OCI-LY3 (cell line): ENCODE data around the gene SELENOH.

ENCODE experiments used
- H2AFZ ChIP-seq: fragments of 200-600, 300-600 bp; shearing (Covaris generic); 2 replicates; pipeline ENCODE4 v1.6.0; 2014; ENCODE audit warnings: antibody characterized with exemption, low read depth, low read length
- H3K27ac ChIP-seq: fragments of 200-600, 300-600 bp; sonication (generic); 2 replicates; pipeline ENCODE4 v1.5.1; 2014; ENCODE audit warnings: mild to moderate bottlenecking, low read length, moderate library complexity, mixed read lengths
- H3K27me3 ChIP-seq: fragments of 200-600, 300-600 bp; sonication (generic); 2 replicates; pipeline ENCODE4 v1.6.1; 2014; ENCODE audit warnings: low read depth, low read length, mixed read lengths
- H3K36me3 ChIP-seq: fragments of 200-600, 300-600 bp; sonication (generic); replicated peaks from 2 replicates; pipeline ENCODE3; 2014; ENCODE audit warnings: low read depth, low read length, mixed read lengths
- H3K4me1 ChIP-seq: fragments of 300-600, 200-600 bp; sonication (generic); 2 replicates; pipeline ENCODE4 v1.6.1; 2014; ENCODE audit warnings: low read length, mixed read lengths
- H3K4me2 ChIP-seq: fragments of 200-600, 300-600 bp; sonication (generic); 2 replicates; pipeline ENCODE4 v1.6.1; 2014; ENCODE audit warnings: low read length, mixed read lengths
- H3K4me3 ChIP-seq: fragments of 300-600, 200-600 bp; sonication (generic); 2 replicates; pipeline ENCODE4 v1.5.1; 2014; ENCODE audit warnings: antibody characterized with exemption, mild to moderate bottlenecking, low read length, moderate library complexity
- H3K79me2 ChIP-seq: fragments of 300-600, 200-600 bp; shearing (Covaris generic); 2 replicates; pipeline ENCODE4 v1.6.1; 2014; ENCODE audit warnings: mild to moderate bottlenecking, low read length, mixed read lengths
- H3K9ac ChIP-seq: fragments of 300-600, 200-600 bp; shearing (Covaris generic); 2 replicates; pipeline ENCODE4 v1.6.0; 2014; ENCODE audit warnings: mild to moderate bottlenecking, low read length, moderate library complexity
- H3K9me3 ChIP-seq: fragments of 200-600, 300-600 bp; shearing (Covaris generic); 2 replicates; pipeline ENCODE4 v1.6.1; 2014; ENCODE audit warnings: low read length, mixed read lengths; ENCODE audit not compliant: insufficient read depth
- H4K20me1 ChIP-seq: fragments of 200-600, 300-600 bp; sonication (generic); 2 replicates; pipeline ENCODE4 v1.6.1; 2016; ENCODE audit warnings: low read length, mixed read lengths; ENCODE audit not compliant: insufficient read depth
- CTCF ChIP-seq: fragments of 200-600, 300-600 bp; sonication (generic); IDR thresholded peaks from 2 replicates; pipeline ENCODE4 v1.5.1; 2014; ENCODE audit warnings: antibody characterized with exemption, low read length, low read depth
- EZH2phosphoT487 ChIP-seq: fragments of 200-600 bp; shearing (Covaris generic); IDR thresholded peaks from 2 replicates; pipeline ENCODE4 v1.6.1; 2018; ENCODE audit warnings: antibody characterized with exemption, mixed run types, low read depth

The SELENOH gene

GRCh38 chr11:57746920-57747319, 5.6 kb downstream of the SELENOH start:
- TF ChIP-seq EZH2phosphoT487 (no peak), CTCF (no peak)
- H2AFZ ChIP-seq = no peak overlapping the region
- H3K9me3 ChIP-seq = no peaks in the 10 kb centered on the region
- no peaks in the 10 kb centered on the region for H3K27me3 ChIP-seq
- H3K4me1 ChIP-seq = peaks cover 7% of the 10 kb centered on the region
- H3K4me2 ChIP-seq = no peak overlapping the region
- H3K27ac ChIP-seq = no peak overlapping the region
- peaks cover 42% of the 10 kb centered on the region for H3K36me3 ChIP-seq
- 0 out of 2 replicates have a peak, but pooled peaks cover 4% of the 10 kb centered on the region for H4K20me1 ChIP-seq
- H3K9ac ChIP-seq = no peak overlapping the region
- H3K4me3 ChIP-seq = no peak overlapping the region
- peaks cover 19% of the 10 kb centered on the region for H3K79me2 ChIP-seq

- Histone ChIP-seq H3K4me2 (no peak overlapping the region), H3K79me2 (no peaks in the 10 kb centered on the region)
- TF ChIP-seq EZH2phosphoT487 (no peak), CTCF (no peak)
Measured at GRCh38 chr11:57751176-57751575, 9.9 kb downstream of the SELENOH start.

GRCh38 chr11:57751676-57752253, 10.5 kb downstream of the SELENOH start, which contains the start of gene BTBD18:
Gene BTBD18 (minus strand): TSS chr11:57751819. CDS start chr11:57751188, 631 bp downstream.
- Histone ChIP-seq H3K9me3 (no peaks in the 10 kb centered on the region), H3K79me2 (no peaks in the 10 kb centered on the region), H3K4me3 (no peak within 1 kb of the TSS), H3K27me3 (no peaks in the 10 kb centered on the region), H3K27ac (no peak within 1 kb of the TSS), H3K4me1 (no peaks in the 10 kb centered on the region), H3K36me3 (peaks cover 4% of the 10 kb centered on the region), H3K4me2 (no peak within 1 kb of the TSS), H2AFZ (no peak within 1 kb of the TSS), H3K9ac (no peak within 1 kb of the TSS), H4K20me1 (no peaks in the 10 kb centered on the region)
- TF ChIP-seq EZH2phosphoT487 (no peak), CTCF (peak; percentile 61)

More at GRCh38 chr11:57751176-57751575, 9.9 kb downstream of the SELENOH start:
- H3K36me3 ChIP-seq = peaks cover 7% of the 10 kb centered on the region
- H3K4me3 ChIP-seq = no peak overlapping the region
- H3K4me1 ChIP-seq = no peaks in the 10 kb centered on the region
- H3K27ac ChIP-seq = no peak overlapping the region
- H3K27me3 ChIP-seq = no peaks in the 10 kb centered on the region
- no peak overlapping the region for H2AFZ ChIP-seq
- H3K9ac ChIP-seq = no peak overlapping the region
- H4K20me1 ChIP-seq = no peaks in the 10 kb centered on the region
- H3K9me3 ChIP-seq = no peaks in the 10 kb centered on the region

- no peak overlapping the region for H3K4me3 ChIP-seq
- no peaks in the 10 kb centered on the region for H3K79me2 ChIP-seq
- H3K9me3 ChIP-seq = no peaks in the 10 kb centered on the region
- H3K9ac ChIP-seq = no peak overlapping the region
- H3K27ac ChIP-seq = no peak overlapping the region
- H3K27me3 ChIP-seq = no peaks in the 10 kb centered on the region
- no peak overlapping the region for H2AFZ ChIP-seq
- H3K36me3 ChIP-seq = no peaks in the 10 kb centered on the region
- TF ChIP-seq EZH2phosphoT487 (no peak), CTCF (no peak)
- H3K4me1 ChIP-seq = no peaks in the 10 kb centered on the region
- H4K20me1 ChIP-seq = no peaks in the 10 kb centered on the region
- H3K4me2 ChIP-seq = no peak overlapping the region
Measured at GRCh38 chr11:57752954-57753353, 11.7 kb downstream of the SELENOH start.
